Measurements from ENCODE around the gene WDR7. TPM values are rescaled to one million over a fixed set of nuclear protein-coding genes. Genes with fewer than 3 reads are reported as not detected.

Gene WDR7
- total RNA-seq, 2 donors from 2014 or later, result 22.3 to 24.0 TPM

DNA sequence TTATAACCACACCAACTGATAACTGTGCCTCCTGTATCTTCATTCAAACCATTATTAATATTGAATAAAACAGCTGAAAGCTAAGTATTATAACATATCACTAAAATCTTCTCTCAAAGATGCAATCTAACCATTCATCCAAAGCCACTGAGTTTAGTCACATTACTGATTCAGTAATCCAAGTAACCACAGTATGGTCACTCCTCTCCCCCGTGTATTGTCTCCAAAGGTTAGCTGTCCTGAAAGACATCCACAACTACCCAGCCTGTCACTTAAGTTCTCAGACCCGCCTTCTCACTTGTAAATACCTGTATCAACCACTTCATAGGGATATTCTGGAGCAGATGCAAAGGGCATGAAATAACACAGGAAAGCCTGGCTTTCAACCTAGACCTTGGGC lies 282.3 kb downstream of the WDR7 start:
- H3K4me3 ChIP-seq, result no peak overlapping the region
- H3K9me3 ChIP-seq, result no peaks in the 10 kb centered on the region
- no peak overlapping the region for H3K27ac ChIP-seq
- TF ChIP-seq, protein P1, sequence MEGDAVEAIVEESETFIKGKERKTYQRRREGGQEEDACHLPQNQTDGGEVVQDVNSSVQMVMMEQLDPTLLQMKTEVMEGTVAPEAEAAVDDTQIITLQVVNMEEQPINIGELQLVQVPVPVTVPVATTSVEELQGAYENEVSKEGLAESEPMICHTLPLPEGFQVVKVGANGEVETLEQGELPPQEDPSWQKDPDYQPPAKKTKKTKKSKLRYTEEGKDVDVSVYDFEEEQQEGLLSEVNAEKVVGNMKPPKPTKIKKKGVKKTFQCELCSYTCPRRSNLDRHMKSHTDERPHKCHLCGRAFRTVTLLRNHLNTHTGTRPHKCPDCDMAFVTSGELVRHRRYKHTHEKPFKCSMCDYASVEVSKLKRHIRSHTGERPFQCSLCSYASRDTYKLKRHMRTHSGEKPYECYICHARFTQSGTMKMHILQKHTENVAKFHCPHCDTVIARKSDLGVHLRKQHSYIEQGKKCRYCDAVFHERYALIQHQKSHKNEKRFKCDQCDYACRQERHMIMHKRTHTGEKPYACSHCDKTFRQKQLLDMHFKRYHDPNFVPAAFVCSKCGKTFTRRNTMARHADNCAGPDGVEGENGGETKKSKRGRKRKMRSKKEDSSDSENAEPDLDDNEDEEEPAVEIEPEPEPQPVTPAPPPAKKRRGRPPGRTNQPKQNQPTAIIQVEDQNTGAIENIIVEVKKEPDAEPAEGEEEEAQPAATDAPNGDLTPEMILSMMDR (IDR thresholded peaks at IDR 0.05), result no peak
- H3K27me3 ChIP-seq, result no peaks in the 10 kb centered on the region
- no peak for DNase-seq (ENCODE audit: low spot score)
- no peaks in the 10 kb centered on the region for H3K4me1 ChIP-seq
- peaks cover 7% of the 10 kb centered on the region for H3K36me3 ChIP-seq

DNA sequence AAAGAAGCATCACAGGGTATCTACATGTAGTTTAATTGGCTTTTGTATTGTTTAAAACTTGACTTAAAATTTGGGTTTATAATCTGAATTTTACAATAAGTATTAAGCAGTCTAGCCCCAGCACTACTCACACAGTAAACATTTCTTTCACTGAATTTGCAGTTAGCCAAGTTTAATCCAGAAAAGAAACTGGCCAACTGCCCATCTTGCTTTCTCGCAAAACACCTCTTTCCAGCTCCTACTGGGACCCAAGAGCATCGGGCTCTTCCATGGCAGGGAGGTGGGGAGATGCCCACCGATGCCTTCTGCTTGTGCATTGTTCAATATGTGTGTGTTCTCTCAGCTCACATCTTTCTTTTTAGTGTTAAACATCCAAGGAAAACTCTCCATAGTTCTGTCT lies 283.0 kb downstream of the WDR7 start:
- no peak for DNase-seq (ENCODE audit: low spot score)
- Histone ChIP-seq H3K36me3 (peaks cover 7% of the 10 kb centered on the region), H3K4me3 (no peak overlapping the region), H3K9me3 (no peaks in the 10 kb centered on the region), H3K27ac (no peak overlapping the region), H3K4me1 (no peaks in the 10 kb centered on the region), H3K27me3 (no peaks in the 10 kb centered on the region)
- TF ChIP-seq, protein P1 (IDR thresholded peaks at IDR 0.05), result no peak

DNA sequence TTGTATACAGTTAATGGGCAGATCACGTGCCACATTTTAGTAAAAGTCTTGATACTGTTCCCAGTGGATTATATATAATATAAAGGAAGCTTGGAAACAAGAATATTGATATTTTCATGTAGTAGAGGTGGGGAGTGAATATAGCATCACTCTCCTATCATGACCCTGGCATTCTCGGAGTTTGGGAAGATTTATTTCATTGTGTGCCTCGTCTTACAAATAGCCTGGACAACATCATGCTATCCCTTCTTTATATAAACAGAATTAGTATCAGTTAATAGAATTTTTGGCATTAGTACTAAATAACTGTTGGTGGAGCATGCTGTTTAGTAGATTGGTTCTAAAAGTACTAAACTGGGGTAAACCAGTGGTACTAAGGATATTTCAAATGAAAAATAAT lies 283.7 kb downstream of the WDR7 start:
- Histone ChIP-seq H3K4me1 (no peaks in the 10 kb centered on the region), H3K36me3 (peaks cover 7% of the 10 kb centered on the region), H3K4me3 (no peak overlapping the region), H3K27me3 (no peaks in the 10 kb centered on the region), H3K27ac (no peak overlapping the region), H3K9me3 (no peaks in the 10 kb centered on the region)
- TF ChIP-seq, protein P1 (IDR thresholded peaks at IDR 0.05), result no peak
- no peak for DNase-seq (ENCODE audit: low spot score)

DNA sequence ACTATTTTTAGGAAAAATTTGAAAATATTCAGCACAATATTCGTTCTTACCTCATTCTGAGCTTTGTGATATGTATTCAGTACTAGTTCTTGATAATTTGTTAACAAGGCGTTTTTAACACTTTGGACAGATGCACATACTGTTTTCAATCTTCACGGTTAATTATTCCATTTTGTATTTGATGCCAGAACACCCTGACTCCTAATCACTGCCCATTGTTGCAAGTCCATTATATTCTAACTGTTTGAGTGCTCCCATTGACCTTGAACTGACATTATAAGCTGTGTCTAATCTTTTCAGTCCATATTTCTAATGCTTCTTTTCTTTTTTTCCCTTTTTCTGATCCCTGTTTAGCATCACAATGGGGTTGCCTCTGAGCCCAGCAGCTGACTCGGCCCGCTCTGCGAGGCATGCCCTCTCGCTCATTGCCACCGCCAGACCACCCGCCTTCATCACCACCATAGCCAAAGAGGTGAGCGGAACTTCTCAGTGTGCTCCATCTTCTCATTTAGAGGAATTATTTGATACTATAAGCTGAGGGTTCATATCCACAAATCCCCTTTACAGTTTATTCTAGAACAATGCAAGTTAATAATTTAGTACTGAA lies 284.4 kb downstream of the WDR7 start:
- Histone ChIP-seq H3K27ac (no peak overlapping the region), H3K36me3 (peaks cover 7% of the 10 kb centered on the region), H3K4me3 (no peak overlapping the region), H3K4me1 (no peaks in the 10 kb centered on the region), H3K27me3 (no peaks in the 10 kb centered on the region), H3K9me3 (no peaks in the 10 kb centered on the region)
- TF ChIP-seq, protein P1 (IDR thresholded peaks at IDR 0.05), result no peak
- no peak for DNase-seq (ENCODE audit: low spot score)

DNA sequence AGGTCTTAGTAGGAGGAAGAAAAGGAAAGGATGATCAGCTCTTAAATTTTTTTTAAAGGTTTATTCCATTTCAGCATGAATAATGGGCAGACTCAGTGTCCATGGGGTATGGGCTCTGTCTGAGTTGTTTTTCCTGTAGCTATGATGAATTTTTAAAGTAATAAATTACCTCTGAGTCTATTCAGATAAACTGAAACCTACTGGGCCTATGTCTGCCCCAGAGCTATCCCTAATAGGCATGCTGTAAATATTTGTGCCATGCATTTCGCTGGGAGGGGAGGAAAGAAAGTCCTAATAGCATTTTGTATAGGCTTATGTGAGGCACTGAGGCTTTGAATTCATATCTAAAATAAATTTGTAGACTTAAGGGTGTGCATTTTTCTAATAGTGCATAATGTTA lies 285.3 kb downstream of the WDR7 start:
- no peak overlapping the region for H3K4me3 ChIP-seq
- no peak overlapping the region for H3K27ac ChIP-seq
- H3K36me3 ChIP-seq, result peaks cover 7% of the 10 kb centered on the region
- no peaks in the 10 kb centered on the region for H3K27me3 ChIP-seq
- TF ChIP-seq, protein P1 (IDR thresholded peaks at IDR 0.05), result no peak
- no peaks in the 10 kb centered on the region for H3K9me3 ChIP-seq
- H3K4me1 ChIP-seq, result no peaks in the 10 kb centered on the region
- no peak for DNase-seq (ENCODE audit: low spot score)

DNA sequence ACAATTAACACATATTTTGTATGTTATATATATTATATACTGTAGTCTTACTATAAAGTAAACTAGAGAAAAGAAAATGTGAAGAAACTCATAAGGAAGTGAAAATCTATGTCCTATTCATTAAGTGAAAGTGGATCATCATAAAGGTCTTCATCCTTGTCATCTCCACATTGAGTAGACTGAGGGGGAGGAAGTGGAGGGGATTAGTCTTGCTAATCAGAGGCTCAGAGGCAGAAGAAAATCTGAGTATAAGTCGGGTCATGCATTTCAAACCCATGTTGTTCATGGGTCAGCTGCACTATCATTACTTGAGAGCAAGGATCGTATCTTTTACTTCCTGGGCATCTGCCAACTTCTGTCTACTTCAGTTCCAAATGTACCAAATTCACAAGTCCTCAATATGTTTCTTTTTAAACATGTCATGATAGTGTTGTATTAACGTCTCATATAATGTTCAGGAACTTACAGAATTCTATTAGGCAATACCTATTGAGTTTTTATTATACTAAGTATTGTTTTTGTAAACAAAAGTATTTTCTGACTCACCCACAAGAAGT lies 286.8 kb downstream of the WDR7 start:
- H3K27ac ChIP-seq, result no peak overlapping the region
- H3K27me3 ChIP-seq, result no peaks in the 10 kb centered on the region
- H3K4me1 ChIP-seq, result no peaks in the 10 kb centered on the region
- peaks cover 7% of the 10 kb centered on the region for H3K36me3 ChIP-seq
- no peak overlapping the region for H3K4me3 ChIP-seq
- no peaks in the 10 kb centered on the region for H3K9me3 ChIP-seq
- DNase-seq (ENCODE audit: low spot score), result no peak
- TF ChIP-seq, protein P1 (IDR thresholded peaks at IDR 0.05), result no peak

All from right atrium auricular region (tissue), 2 donors.